Measurements from ENCODE around the gene MYB. TPM values are rescaled to one million over a fixed set of nuclear protein-coding genes. Genes with fewer than 3 reads are reported as not detected.

The MYB gene
- total RNA-seq, 2 experiments from 2014 or later, result 47.0 to 73.6 TPM

GRCh38 chr6:135196739-135197510 is 15.8 kb downstream of the MYB start:
- peaks cover 33% of the 10 kb centered on the region for H3K4me1 Mint-ChIP-seq
- CTCF ChIA-PET, result interaction anchor here (0.9 to 2.3 kb wide), 6 partner anchors 11 to 256 kb away, joined by 3 to 12 read pairs (median 3); no protein-coding TSS in a partner anchor
- no peaks in the 10 kb centered on the region for H3K27me3 Mint-ChIP-seq
- H3K27ac Mint-ChIP-seq, result peak overlapping the region; percentile 57
- H3K4me3 Mint-ChIP-seq, result no peak overlapping the region
- ATAC-seq, result peak; percentile 53
- no peak for DNase-seq
- H3K9me3 Mint-ChIP-seq (ENCODE audit: low read depth), result no peaks in the 10 kb centered on the region
- peaks cover 71% of the 10 kb centered on the region for H3K36me3 Mint-ChIP-seq

- H3K27me3 Mint-ChIP-seq, result no peaks in the 10 kb centered on the region
- H3K27ac Mint-ChIP-seq, result no peak overlapping the region
- CTCF ChIA-PET, result no interaction called here
- DNase-seq (no peak), ATAC-seq (no peak)
- H3K4me3 Mint-ChIP-seq, result no peak overlapping the region
- H3K36me3 Mint-ChIP-seq, result peaks cover 62% of the 10 kb centered on the region
- no peaks in the 10 kb centered on the region for H3K9me3 Mint-ChIP-seq (ENCODE audit: low read depth)
- no peaks in the 10 kb centered on the region for H3K4me1 Mint-ChIP-seq
These were observed 21.7 kb downstream of the MYB start for GRCh38 chr6:135202836-135203235.

GRCh38 chr6:135204951-135205350 is 23.8 kb downstream of the MYB start:
- Mint-ChIP-seq H3K9me3 (ENCODE audit: low read depth) (no peaks in the 10 kb centered on the region), H3K4me3 (no peak overlapping the region), H3K4me1 (peaks cover 12% of the 10 kb centered on the region), H3K36me3 (peaks cover 61% of the 10 kb centered on the region), H3K27ac (no peak overlapping the region), H3K27me3 (no peaks in the 10 kb centered on the region)
- ATAC-seq, result no peak
- DNase-seq, result no peak
- CTCF ChIA-PET, result interaction anchor here (0.9 to 1.6 kb wide), 4 partner anchors 10 to 118 kb away, joined by 3 to 5 read pairs (median 3); no protein-coding TSS in a partner anchor

- Mint-ChIP-seq H3K4me1 (peaks cover 39% of the 10 kb centered on the region), H3K27me3 (no peaks in the 10 kb centered on the region), H3K36me3 (peaks cover 55% of the 10 kb centered on the region), H3K27ac (peak overlapping the region; percentile 72), H3K9me3 (ENCODE audit: low read depth) (no peaks in the 10 kb centered on the region), H3K4me3 (no peak overlapping the region)
- CTCF ChIA-PET, result interaction anchor here (0.6 to 2.0 kb wide), 4 partner anchors 26 to 211 kb away, joined by 3 to 4 read pairs (median 3); no protein-coding TSS in a partner anchor
- ATAC-seq, result no peak
- DNase-seq, result no peak
These were observed 28.7 kb downstream of the MYB start for GRCh38 chr6:135209803-135210202.

GRCh38 chr6:135210632-135211305 is 29.7 kb downstream of the MYB start:
- H3K4me1 Mint-ChIP-seq, result peaks cover 39% of the 10 kb centered on the region

GRCh38 chr6:135211306-135211702 is 30.2 kb downstream of the MYB start:
- peak overlapping the region; percentile 9 for H3K4me3 Mint-ChIP-seq
- no peaks in the 10 kb centered on the region for H3K9me3 Mint-ChIP-seq (ENCODE audit: low read depth)
- ATAC-seq (peak; percentile 7), DNase-seq (no peak)
- peak overlapping the region; percentile 81 for H3K27ac Mint-ChIP-seq
- H3K27me3 Mint-ChIP-seq, result no peaks in the 10 kb centered on the region
- H3K36me3 Mint-ChIP-seq, result peaks cover 58% of the 10 kb centered on the region
- peaks cover 39% of the 10 kb centered on the region for H3K4me1 Mint-ChIP-seq
- CTCF ChIA-PET, result interaction anchor here (1.0 to 4.3 kb wide), 3 partner anchors 15 to 47 kb away, joined by 3 to 17 read pairs (median 3); no protein-coding TSS in a partner anchor

More at GRCh38 chr6:135210632-135211305, 29.7 kb downstream of the MYB start:
- peak; percentile 27 for ATAC-seq
- H3K9me3 Mint-ChIP-seq (ENCODE audit: low read depth), result no peaks in the 10 kb centered on the region
- peaks cover 55% of the 10 kb centered on the region for H3K36me3 Mint-ChIP-seq
- H3K4me3 Mint-ChIP-seq, result peak overlapping the region; percentile 9
- H3K27ac Mint-ChIP-seq, result peak overlapping the region; percentile 81
- DNase-seq, result no peak
- CTCF ChIA-PET, result interaction anchor here (1.4 to 4.3 kb wide), 2 partner anchors 26 to 48 kb away, joined by 3 to 17 read pairs; no protein-coding TSS in a partner anchor
- no peaks in the 10 kb centered on the region for H3K27me3 Mint-ChIP-seq

GRCh38 chr6:135212020-135212806 is 31.1 kb downstream of the MYB start:
- Mint-ChIP-seq H3K4me3 (peak overlapping the region; percentile 33), H3K36me3 (peaks cover 54% of the 10 kb centered on the region), H3K9me3 (ENCODE audit: low read depth) (no peaks in the 10 kb centered on the region), H3K4me1 (peaks cover 39% of the 10 kb centered on the region), H3K27me3 (no peaks in the 10 kb centered on the region), H3K27ac (peak overlapping the region; percentile 87)
- DNase-seq (peak; percentile 66), ATAC-seq (peak; percentile 69)
- CTCF ChIA-PET, result interaction anchor here (1.0 to 4.3 kb wide), 5 partner anchors 16 to 68 kb away, joined by 3 to 17 read pairs (median 3); no protein-coding TSS in a partner anchor

GRCh38 chr6:135212935-135213334 is 31.8 kb downstream of the MYB start:
- H3K27ac Mint-ChIP-seq, result peak overlapping the region; percentile 87
- ATAC-seq (peak; percentile 58), DNase-seq (peak; percentile 56)
- H3K4me3 Mint-ChIP-seq, result peak overlapping the region; percentile 33
- H3K9me3 Mint-ChIP-seq (ENCODE audit: low read depth), result no peaks in the 10 kb centered on the region
- no peaks in the 10 kb centered on the region for H3K27me3 Mint-ChIP-seq
- CTCF ChIA-PET, result interaction anchor here (1.0 to 4.3 kb wide), 7 partner anchors 12 to 68 kb away, joined by 3 to 17 read pairs (median 5); no protein-coding TSS in a partner anchor
- peaks cover 39% of the 10 kb centered on the region for H3K4me1 Mint-ChIP-seq
- peaks cover 59% of the 10 kb centered on the region for H3K36me3 Mint-ChIP-seq

GRCh38 chr6:135213616-135214015 is 32.5 kb downstream of the MYB start:
- Mint-ChIP-seq H3K36me3 (peaks cover 60% of the 10 kb centered on the region), H3K4me3 (no peak overlapping the region), H3K27me3 (no peaks in the 10 kb centered on the region), H3K9me3 (ENCODE audit: low read depth) (no peaks in the 10 kb centered on the region), H3K4me1 (peaks cover 39% of the 10 kb centered on the region), H3K27ac (no peak overlapping the region)
- no peak for ATAC-seq
- DNase-seq, result no peak
- CTCF ChIA-PET, result interaction anchor here (1.0 to 4.3 kb wide), 6 partner anchors 11 to 69 kb away, joined by 3 to 17 read pairs (median 6); no protein-coding TSS in a partner anchor

- H3K9me3 Mint-ChIP-seq (ENCODE audit: low read depth), result no peaks in the 10 kb centered on the region
- H3K4me1 Mint-ChIP-seq, result peaks cover 25% of the 10 kb centered on the region
- H3K27me3 Mint-ChIP-seq, result no peaks in the 10 kb centered on the region
- no peak for ATAC-seq
- no peak overlapping the region for H3K27ac Mint-ChIP-seq
- no peak for DNase-seq
- no peak overlapping the region for H3K4me3 Mint-ChIP-seq
- peaks cover 60% of the 10 kb centered on the region for H3K36me3 Mint-ChIP-seq
- CTCF ChIA-PET, result interaction anchor here (1.4 kb wide), 1 partner anchor 10 kb away, joined by 5 read pairs; no protein-coding TSS in a partner anchor
These were observed 34.1 kb downstream of the MYB start for GRCh38 chr6:135215160-135215559.

- ATAC-seq, result no peak
- CTCF ChIA-PET, result no interaction called here
- Mint-ChIP-seq H3K27me3 (no peaks in the 10 kb centered on the region), H3K27ac (no peak overlapping the region), H3K4me1 (peaks cover 21% of the 10 kb centered on the region), H3K9me3 (ENCODE audit: low read depth) (no peaks in the 10 kb centered on the region), H3K4me3 (no peak overlapping the region), H3K36me3 (peaks cover 57% of the 10 kb centered on the region)
- DNase-seq, result no peak
These were observed 34.5 kb downstream of the MYB start for GRCh38 chr6:135215563-135215962.

GRCh38 chr6:135217663-135218062 is 36.6 kb downstream of the MYB start:
- Mint-ChIP-seq H3K4me3 (no peak overlapping the region), H3K4me1 (peaks cover 8% of the 10 kb centered on the region), H3K27ac (no peak overlapping the region), H3K36me3 (peaks cover 46% of the 10 kb centered on the region), H3K9me3 (ENCODE audit: low read depth) (no peaks in the 10 kb centered on the region), H3K27me3 (no peaks in the 10 kb centered on the region)
- CTCF ChIA-PET, result interaction anchor here (1.1 kb wide), 1 partner anchor 9 kb away, joined by 3 read pairs; no protein-coding TSS in a partner anchor
- DNase-seq (no peak), ATAC-seq (no peak)

GRCh38 chr6:135219346-135219745 is 38.2 kb downstream of the MYB start:
- ATAC-seq (no peak), DNase-seq (no peak)
- Mint-ChIP-seq H3K36me3 (peaks cover 40% of the 10 kb centered on the region), H3K27me3 (no peaks in the 10 kb centered on the region), H3K9me3 (ENCODE audit: low read depth) (no peaks in the 10 kb centered on the region), H3K27ac (no peak overlapping the region), H3K4me3 (no peak overlapping the region), H3K4me1 (peaks cover 14% of the 10 kb centered on the region)
- CTCF ChIA-PET, result no interaction called here

All from activated CD8-positive, alpha-beta memory T cell treated with anti-CD3 and anti-CD28 coated beads, Interleukin-2, amount 10 ng/mL, durations not matched to agents 7 days and 5 days (primary cell).